Measurements from ENCODE around the gene SLC13A3. TPM values are rescaled to one million over a fixed set of nuclear protein-coding genes. Genes with fewer than 3 reads are reported as not detected.

SLC13A3 gene
- total RNA-seq, 1 donor from 2014 or later: not detected

- Histone ChIP-seq H3K36me3 (no peaks in the 10 kb centered on the region), H3K27ac (no peak overlapping the region), H3K27me3 (no peaks in the 10 kb centered on the region), H3K9me3 (no peaks in the 10 kb centered on the region), H3K4me3 (no peak overlapping the region), H3K4me1 (no peaks in the 10 kb centered on the region)
- intact Hi-C loops (cut with DNase I): loop anchor here (5.0 kb wide), 1 partner anchor 193 kb away; no protein-coding TSS in a partner anchor
- no peak for DNase-seq (ENCODE audit: low spot score in 2 of 2)
- no peak for TF ChIP-seq CTCF (IDR thresholded peaks at IDR 0.05)
These were observed 96.4 kb downstream of the SLC13A3 start for GRCh38 chr20:46554828-46555227.

- no peak for TF ChIP-seq CTCF (IDR thresholded peaks at IDR 0.05)
- Histone ChIP-seq H3K4me1 (no peaks in the 10 kb centered on the region), H3K36me3 (no peaks in the 10 kb centered on the region), H3K27me3 (no peaks in the 10 kb centered on the region), H3K27ac (no peak overlapping the region), H3K9me3 (no peaks in the 10 kb centered on the region), H3K4me3 (no peak overlapping the region)
- intact Hi-C loops (cut with DNase I): no loop called here
- DNase-seq (ENCODE audit: low spot score in 2 of 2): no peak
These were observed 97.3 kb downstream of the SLC13A3 start for GRCh38 chr20:46553926-46554325.

- no peak overlapping the region for H3K4me3 ChIP-seq
- H3K9me3 ChIP-seq: no peaks in the 10 kb centered on the region
- no peak for DNase-seq (ENCODE audit: low spot score in 2 of 2)
- no peak overlapping the region for H3K27ac ChIP-seq
- no peaks in the 10 kb centered on the region for H3K36me3 ChIP-seq
- intact Hi-C loops (cut with DNase I): no loop called here
- no peaks in the 10 kb centered on the region for H3K4me1 ChIP-seq
- TF ChIP-seq CTCF (IDR thresholded peaks at IDR 0.05): no peak
- no peaks in the 10 kb centered on the region for H3K27me3 ChIP-seq
These were observed 98.5 kb downstream of the SLC13A3 start for GRCh38 chr20:46552460-46553420.

GRCh38 chr20:46551522-46552381 is 99.5 kb downstream of the SLC13A3 start:
- no peak overlapping the region for H3K4me3 ChIP-seq
- no peaks in the 10 kb centered on the region for H3K4me1 ChIP-seq
- no peaks in the 10 kb centered on the region for H3K9me3 ChIP-seq
- H3K27me3 ChIP-seq: no peaks in the 10 kb centered on the region
- TF ChIP-seq CTCF (IDR thresholded peaks at IDR 0.05): no peak
- H3K36me3 ChIP-seq: no peaks in the 10 kb centered on the region
- no peak overlapping the region for H3K27ac ChIP-seq
- DNase-seq (ENCODE audit: low spot score in 2 of 2): no peak
- intact Hi-C loops (cut with DNase I): no loop called here

- no peak within 1 kb of the TSS for H3K27ac ChIP-seq
- DNase-seq (ENCODE audit: low spot score in 2 of 2): no peak
- no peak within 1 kb of the TSS for H3K4me3 ChIP-seq
- no peaks in the 10 kb centered on the region for H3K4me1 ChIP-seq
- no peak for TF ChIP-seq CTCF (IDR thresholded peaks at IDR 0.05)
- H3K9me3 ChIP-seq: no peaks in the 10 kb centered on the region
- H3K36me3 ChIP-seq: no peaks in the 10 kb centered on the region
- intact Hi-C loops (cut with DNase I): no loop called here
- no peaks in the 10 kb centered on the region for H3K27me3 ChIP-seq
These were observed 100.8 kb downstream of the SLC13A3 start, which contains the start of gene OCSTAMP for GRCh38 chr20:46550461-46550860. Gene OCSTAMP (minus strand): TSS chr20:46550654. CDS start chr20:46550560, 94 bp downstream.

Measured in ascending aorta (tissue), 2 donors.